Activated naive CD8-positive, alpha-beta T cell treated with anti-CD3 and anti-CD28 coated beads for 36 hours (primary cell): Measurements from ENCODE around the gene ZNRF2. TPM values are rescaled to one million over a fixed set of nuclear protein-coding genes. Genes with fewer than 3 reads are reported as not detected.

Experiments
- DNase-seq: peaks from one replicate; pipeline ENCODE4 v3.0.0; 2021
- H3K27ac Mint-ChIP-seq: one replicate; pipeline ENCODE4 v1.8.0; 2022; ENCODE audit warnings: mild to moderate bottlenecking, moderate library complexity, mixed read lengths
- H3K27me3 Mint-ChIP-seq: one replicate; pipeline ENCODE4 v1.8.0; 2022; ENCODE audit warnings: mild to moderate bottlenecking, mixed read lengths
- H3K36me3 Mint-ChIP-seq: one replicate; pipeline ENCODE4 v1.8.0; 2021; ENCODE audit warnings: mild to moderate bottlenecking, mixed read lengths
- H3K4me1 Mint-ChIP-seq: one replicate; pipeline ENCODE4 v1.8.0; 2021; ENCODE audit warnings: mixed read lengths
- H3K4me3 Mint-ChIP-seq: one replicate; pipeline ENCODE4 v1.8.0; 2022; ENCODE audit warnings: mild to moderate bottlenecking, moderate library complexity, mixed read lengths
- H3K9me3 Mint-ChIP-seq: one replicate; pipeline ENCODE4 v1.8.0; 2022; ENCODE audit warnings: mixed read lengths
- total RNA-seq, 2 experiments: library from RNA; stranded (reverse); gene quantifications; one replicate each; pipeline ENCODE4 v1.2.3, GENCODE V29; 2021

The ZNRF2 gene
- total RNA-seq, 2 experiments from 2014 or later: 6.9 TPM

DNA sequence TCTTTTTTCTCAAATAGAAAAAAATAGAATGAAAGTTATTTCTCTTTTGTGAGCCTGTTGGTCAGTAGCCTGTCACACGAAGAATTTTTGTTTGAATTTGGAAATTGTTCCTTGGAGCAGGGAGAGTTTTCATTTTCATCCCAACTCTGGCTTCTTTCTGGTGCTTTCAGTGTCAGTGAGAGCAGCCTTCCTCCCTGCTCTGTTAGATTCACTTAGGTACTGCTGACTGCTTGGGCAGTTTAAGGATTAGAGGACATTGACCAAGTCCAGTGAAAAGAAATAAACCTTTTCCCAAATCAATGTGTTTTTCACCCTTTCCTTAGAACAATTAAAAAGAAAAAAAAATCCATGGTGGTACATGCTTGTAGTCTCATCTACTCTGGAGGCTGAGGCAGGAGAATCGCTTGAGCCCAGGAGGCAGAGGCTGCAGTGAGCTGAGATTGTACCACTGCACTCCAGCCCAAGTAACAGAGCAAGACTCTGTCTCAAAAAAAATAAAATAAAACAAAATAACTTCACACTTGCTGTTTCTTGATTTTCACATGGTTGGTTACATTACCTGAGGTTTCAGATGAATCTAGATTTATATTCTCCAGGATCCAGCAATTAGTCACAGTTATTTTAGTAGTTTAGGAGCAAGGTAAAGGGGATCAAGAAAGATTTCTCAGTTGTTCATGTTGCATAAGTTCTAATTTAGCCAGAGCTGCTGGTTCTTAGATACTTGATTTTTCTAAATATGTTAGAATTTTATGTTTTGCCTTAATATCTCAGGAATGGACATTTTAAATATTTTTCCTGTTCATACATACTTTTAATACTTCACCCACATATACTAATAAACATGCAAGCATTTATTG lies 63.1 kb downstream of the ZNRF2 start:
- Mint-ChIP-seq H3K4me3 (peak overlapping the region; percentile 53), H3K4me1 (peaks cover 44% of the 10 kb centered on the region), H3K27me3 (no peaks in the 10 kb centered on the region), H3K27ac (peak overlapping the region; percentile 90), H3K9me3 (no peaks in the 10 kb centered on the region), H3K36me3 (no peaks in the 10 kb centered on the region)
- no peak for DNase-seq

- Mint-ChIP-seq H3K4me1 (peaks cover 48% of the 10 kb centered on the region), H3K27me3 (no peaks in the 10 kb centered on the region), H3K36me3 (no peaks in the 10 kb centered on the region)
These were observed 63.7 kb downstream of the ZNRF2 start for GRCh38 chr7:30348083-30348560.

GRCh38 chr7:30349170-30349569 lies 64.8 kb downstream of the ZNRF2 start:
- DNase-seq: no peak
- no peaks in the 10 kb centered on the region for H3K27me3 Mint-ChIP-seq
- H3K36me3 Mint-ChIP-seq: no peaks in the 10 kb centered on the region
- peaks cover 52% of the 10 kb centered on the region for H3K4me1 Mint-ChIP-seq
- H3K9me3 Mint-ChIP-seq: no peaks in the 10 kb centered on the region
- no peak overlapping the region for H3K4me3 Mint-ChIP-seq
- no peak overlapping the region for H3K27ac Mint-ChIP-seq

More at GRCh38 chr7:30348083-30348560, 63.7 kb downstream of the ZNRF2 start:
- peak; percentile 36 for DNase-seq
- Mint-ChIP-seq H3K4me3 (peak overlapping the region; percentile 47), H3K27ac (peak overlapping the region; percentile 90), H3K9me3 (no peaks in the 10 kb centered on the region)

DNA sequence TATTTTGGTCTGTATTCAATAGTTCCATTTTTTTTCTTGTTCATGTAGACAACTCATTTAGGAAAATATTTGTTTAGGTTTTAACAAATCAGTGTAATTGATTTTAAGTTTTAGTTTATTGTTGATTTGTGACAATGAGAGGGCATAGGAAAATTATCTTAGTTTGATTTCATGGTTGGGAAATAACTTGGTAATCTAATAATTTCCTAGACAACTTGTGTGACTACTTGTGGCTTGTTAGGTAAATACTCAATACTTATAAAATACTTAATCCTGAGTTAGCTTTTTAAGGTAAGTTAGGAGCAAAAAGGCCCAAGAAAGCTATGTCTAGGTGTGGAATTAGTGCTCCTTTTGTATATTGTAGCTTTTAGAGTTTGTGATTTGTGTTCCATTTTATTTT lies 65.4 kb downstream of the ZNRF2 start:
- Mint-ChIP-seq H3K9me3 (no peaks in the 10 kb centered on the region), H3K36me3 (no peaks in the 10 kb centered on the region), H3K27ac (no peak overlapping the region), H3K4me1 (peaks cover 46% of the 10 kb centered on the region), H3K27me3 (no peaks in the 10 kb centered on the region), H3K4me3 (no peak overlapping the region)
- no peak for DNase-seq

DNA sequence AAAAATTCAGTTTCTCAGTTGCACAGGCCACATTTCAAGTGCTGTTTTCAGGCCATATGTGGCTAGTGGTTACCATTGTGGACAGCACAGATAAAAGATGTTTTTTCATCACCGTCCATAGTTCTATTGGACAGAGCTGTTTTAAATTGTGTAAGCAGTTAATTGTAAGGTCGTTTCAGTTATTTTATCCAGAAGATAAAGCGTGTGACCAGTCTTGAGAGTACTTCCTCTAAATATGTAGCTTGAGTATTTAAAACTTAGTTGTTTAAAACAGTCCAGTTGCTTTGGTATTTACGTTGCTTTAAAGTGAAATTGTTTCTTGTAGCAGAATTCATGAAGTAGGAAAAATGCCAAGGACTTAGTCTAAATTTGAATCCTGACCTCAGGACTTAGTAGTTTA lies 66.9 kb downstream of the ZNRF2 start:
- Mint-ChIP-seq H3K4me3 (no peak overlapping the region), H3K27ac (no peak overlapping the region)

DNA sequence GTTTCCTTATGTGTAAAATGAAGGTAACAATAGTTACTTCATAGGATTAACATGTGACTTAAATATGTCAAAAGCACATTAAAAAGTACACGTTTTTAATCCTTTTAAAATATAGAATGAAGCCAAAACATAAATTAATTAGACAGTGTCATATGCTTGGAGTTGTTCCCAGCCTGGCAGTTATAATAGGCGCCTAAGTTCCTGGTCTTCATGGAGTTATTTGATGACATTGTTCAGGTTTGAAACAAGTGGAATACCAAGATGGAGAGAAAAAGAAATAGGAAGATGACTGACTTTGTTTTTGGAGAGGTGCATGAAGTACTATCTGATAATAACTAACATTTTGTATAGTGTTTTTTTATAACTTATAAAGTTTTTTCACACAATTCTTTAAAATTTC lies 67.3 kb downstream of the ZNRF2 start:
- H3K4me1 Mint-ChIP-seq: peaks cover 36% of the 10 kb centered on the region
- no peak for DNase-seq
- H3K27me3 Mint-ChIP-seq: no peaks in the 10 kb centered on the region
- H3K27ac Mint-ChIP-seq: no peak overlapping the region
- H3K9me3 Mint-ChIP-seq: no peaks in the 10 kb centered on the region
- H3K4me3 Mint-ChIP-seq: no peak overlapping the region
- no peaks in the 10 kb centered on the region for H3K36me3 Mint-ChIP-seq

More for the DNA sequence above, 66.9 kb downstream of the ZNRF2 start:
- Mint-ChIP-seq H3K9me3 (no peaks in the 10 kb centered on the region), H3K36me3 (no peaks in the 10 kb centered on the region), H3K27me3 (no peaks in the 10 kb centered on the region), H3K4me1 (peaks cover 36% of the 10 kb centered on the region)
- DNase-seq: no peak

DNA sequence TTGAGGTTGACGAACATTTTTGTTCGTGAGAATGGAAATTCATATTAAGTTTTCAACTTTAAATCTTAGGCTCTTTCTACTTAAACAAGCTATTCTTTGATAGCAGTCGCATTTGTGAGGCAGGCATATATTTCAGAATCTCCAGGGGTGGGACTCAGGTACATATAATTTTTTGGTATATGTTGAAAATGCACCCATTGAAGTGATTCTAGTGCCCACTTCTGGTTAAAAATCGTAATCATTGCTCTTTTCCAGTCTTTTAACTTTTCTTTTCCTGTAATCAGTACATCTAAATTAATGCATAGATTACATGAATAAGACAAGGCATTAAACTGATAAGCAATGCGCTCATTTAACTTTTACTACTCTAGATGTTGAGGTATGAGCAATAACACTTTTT lies 67.8 kb downstream of the ZNRF2 start:
- no peak overlapping the region for H3K27ac Mint-ChIP-seq
- no peaks in the 10 kb centered on the region for H3K9me3 Mint-ChIP-seq
- DNase-seq: no peak
- H3K27me3 Mint-ChIP-seq: no peaks in the 10 kb centered on the region
- H3K4me3 Mint-ChIP-seq: no peak overlapping the region
- H3K4me1 Mint-ChIP-seq: peaks cover 34% of the 10 kb centered on the region
- peaks cover 3% of the 10 kb centered on the region for H3K36me3 Mint-ChIP-seq

- no peak for DNase-seq
- Mint-ChIP-seq H3K36me3 (peaks cover 6% of the 10 kb centered on the region), H3K4me1 (peaks cover 20% of the 10 kb centered on the region), H3K4me3 (no peak overlapping the region), H3K27me3 (no peaks in the 10 kb centered on the region), H3K27ac (no peak overlapping the region), H3K9me3 (no peaks in the 10 kb centered on the region)
These were observed 69.1 kb downstream of the ZNRF2 start for GRCh38 chr7:30353532-30353931.

GRCh38 chr7:30353932-30354607 lies 69.7 kb downstream of the ZNRF2 start:
- Mint-ChIP-seq H3K9me3 (no peaks in the 10 kb centered on the region), H3K4me1 (peaks cover 15% of the 10 kb centered on the region), H3K27me3 (no peaks in the 10 kb centered on the region), H3K27ac (no peak overlapping the region), H3K36me3 (peaks cover 6% of the 10 kb centered on the region), H3K4me3 (no peak overlapping the region)
- DNase-seq: no peak

DNA sequence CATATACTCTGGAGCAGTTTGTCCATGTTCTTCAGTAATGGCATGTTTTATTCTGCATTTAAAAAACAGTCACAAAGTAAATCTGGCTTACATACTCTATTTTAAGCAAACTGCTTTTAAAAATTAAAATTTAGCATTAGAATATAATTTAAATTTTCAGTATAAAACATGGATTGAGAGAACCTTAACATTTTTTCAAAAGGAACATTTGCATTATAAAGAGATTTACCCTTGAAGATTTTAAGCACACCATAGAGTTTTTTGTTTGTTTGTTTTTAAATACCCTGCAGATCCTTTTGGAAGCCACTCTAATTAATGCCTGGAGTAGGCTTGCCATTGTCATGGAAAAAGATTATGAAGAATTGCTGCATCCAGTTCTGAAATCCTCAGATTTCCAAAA lies 70.4 kb downstream of the ZNRF2 start:
- H3K9me3 Mint-ChIP-seq: no peaks in the 10 kb centered on the region
- H3K4me1 Mint-ChIP-seq: peaks cover 12% of the 10 kb centered on the region
- no peak for DNase-seq
- H3K27ac Mint-ChIP-seq: no peak overlapping the region
- H3K36me3 Mint-ChIP-seq: peaks cover 6% of the 10 kb centered on the region
- no peak overlapping the region for H3K4me3 Mint-ChIP-seq
- no peaks in the 10 kb centered on the region for H3K27me3 Mint-ChIP-seq

- no peak overlapping the region for H3K4me3 Mint-ChIP-seq
- no peak for DNase-seq
- H3K27me3 Mint-ChIP-seq: no peaks in the 10 kb centered on the region
- H3K36me3 Mint-ChIP-seq: peaks cover 6% of the 10 kb centered on the region
- H3K4me1 Mint-ChIP-seq: no peaks in the 10 kb centered on the region
- no peak overlapping the region for H3K27ac Mint-ChIP-seq
- H3K9me3 Mint-ChIP-seq: no peaks in the 10 kb centered on the region
These were observed 75.6 kb downstream of the ZNRF2 start for GRCh38 chr7:30359957-30360356.

- Mint-ChIP-seq H3K4me1 (no peaks in the 10 kb centered on the region), H3K27me3 (no peaks in the 10 kb centered on the region), H3K36me3 (no peaks in the 10 kb centered on the region), H3K27ac (no peak overlapping the region), H3K4me3 (no peak overlapping the region), H3K9me3 (no peaks in the 10 kb centered on the region)
- DNase-seq: no peak
These were observed 79.6 kb downstream of the ZNRF2 start for GRCh38 chr7:30363778-30364563.

- no peak for DNase-seq
- Mint-ChIP-seq H3K9me3 (no peaks in the 10 kb centered on the region), H3K27ac (no peak overlapping the region), H3K4me1 (no peaks in the 10 kb centered on the region), H3K4me3 (no peak overlapping the region), H3K36me3 (no peaks in the 10 kb centered on the region), H3K27me3 (no peaks in the 10 kb centered on the region)
These were observed 80.4 kb downstream of the ZNRF2 start for GRCh38 chr7:30364773-30365172.

DNA sequence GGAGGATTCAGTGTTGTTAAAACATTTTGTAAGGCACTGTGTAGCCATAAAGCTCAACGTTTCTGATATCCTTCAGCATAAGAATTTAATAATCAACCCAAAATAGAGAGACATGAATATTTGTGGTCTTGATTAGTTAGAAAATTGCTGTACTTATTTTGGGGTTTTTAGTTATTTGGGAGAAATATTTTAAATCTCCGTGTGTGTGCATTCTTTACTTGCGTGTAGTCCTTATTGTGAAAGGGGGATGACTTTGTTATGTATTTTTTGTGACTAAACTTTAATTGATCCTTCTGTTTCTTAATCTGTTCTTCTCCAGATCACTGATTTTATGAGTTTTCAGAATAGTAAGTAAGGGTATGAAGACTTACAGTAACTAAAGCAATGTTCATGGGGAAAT lies 81.2 kb downstream of the ZNRF2 start:
- H3K4me3 Mint-ChIP-seq: no peak overlapping the region
- no peaks in the 10 kb centered on the region for H3K4me1 Mint-ChIP-seq
- H3K36me3 Mint-ChIP-seq: no peaks in the 10 kb centered on the region
- H3K9me3 Mint-ChIP-seq: no peaks in the 10 kb centered on the region
- H3K27me3 Mint-ChIP-seq: no peaks in the 10 kb centered on the region
- DNase-seq: no peak
- H3K27ac Mint-ChIP-seq: no peak overlapping the region

DNA sequence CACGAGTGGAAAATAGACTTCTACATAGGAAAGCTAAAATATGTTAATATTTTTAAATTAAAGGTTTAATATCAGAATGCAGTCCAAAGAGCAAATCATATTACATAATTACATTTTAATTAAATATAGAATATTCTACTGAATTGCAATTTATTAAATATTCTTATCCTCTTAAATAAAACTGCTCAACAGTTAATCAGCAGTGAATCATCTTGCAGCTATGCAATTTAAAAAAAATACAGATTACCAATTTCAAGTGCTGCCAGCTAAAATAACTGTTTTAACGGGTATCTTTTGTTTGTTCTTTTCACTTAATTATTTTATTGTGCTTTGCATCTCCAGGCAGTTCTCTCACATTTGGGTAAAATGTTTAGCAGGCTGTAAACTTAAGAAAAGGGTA lies 82.2 kb downstream of the ZNRF2 start:
- Mint-ChIP-seq H3K27me3 (no peaks in the 10 kb centered on the region), H3K27ac (no peak overlapping the region), H3K4me3 (no peak overlapping the region), H3K9me3 (no peaks in the 10 kb centered on the region), H3K4me1 (no peaks in the 10 kb centered on the region), H3K36me3 (peaks cover 4% of the 10 kb centered on the region)
- no peak for DNase-seq
